Upper lobe of left lung (tissue), 6 donors: ENCODE data around the gene GNPAT. TPM values are rescaled to one million over a fixed set of nuclear protein-coding genes. Genes with fewer than 3 reads are reported as not detected.

ENCODE experiments used
- ATAC-seq, 2 donors: fragments of 200-7000 bp; cut with Tn5 transposase; one replicate each; pipeline ENCODE4 v1.9.1; 2022; ENCODE audit warnings: mild to moderate bottlenecking in 2 of 2, moderate library complexity in 2 of 2; ENCODE audit not compliant: low FRiP score in 2 of 2
- DNase-seq, 2 donors: peaks; one replicate each; pipeline ENCODE4 v3.0.0-alpha.2; 2019 to 2020
- H3K27ac ChIP-seq, 4 donors: fragments of 200-600 bp; sonication (generic); one replicate each; pipeline ENCODE4 v1.5.1; 2016 to 2019
- H3K27me3 ChIP-seq, 4 donors: fragments of 200-600 bp; sonication (generic); one replicate each; pipeline ENCODE4 v1.5.1; 2017 to 2019
- H3K36me3 ChIP-seq, 4 donors: fragments of 200-600 bp; sonication (generic); one replicate each; pipeline ENCODE4 v1.5.1; 2016 to 2019
- H3K4me1 ChIP-seq, 4 donors: fragments of 200-600 bp; sonication (generic); one replicate each; pipeline ENCODE4 v1.5.1; 2018 to 2019
- H3K4me3 ChIP-seq, 4 donors: fragments of 200-600 bp; sonication (generic); one replicate each; pipeline ENCODE4 v1.5.1; 2017 to 2019; ENCODE audit warnings: mild to moderate bottlenecking in 2 of 4, moderate library complexity in 1 of 4
- H3K9me3 ChIP-seq, 4 donors: fragments of 200-600 bp; sonication (generic); one replicate each; pipeline ENCODE4 v1.5.1; 2018 to 2019
- CTCF ChIP-seq, 6 experiments: fragments of 450-650 bp in 4 of 6; fragments of 200-600 bp in 2 of 6; sonication (generic) in 2 of 6; IDR thresholded peaks; one replicate each; pipeline ENCODE4 v1.5.1; 2016 to 2019; ENCODE audit warnings: antibody characterized with exemption in 6 of 6
- EP300 ChIP-seq, 4 donors: sonication (generic); formaldehyde crosslinking; IDR thresholded peaks; one replicate each; pipeline ENCODE4 v1.5.1; 2017; ENCODE audit warnings: antibody characterized with exemption in 4 of 4, control low read depth in 2 of 4
- POLR2A ChIP-seq, 4 donors: fragments of 450-650 bp; IDR thresholded peaks; one replicate each; pipeline ENCODE4 v1.5.1; 2016 to 2017; ENCODE audit warnings: antibody characterized with exemption in 4 of 4, mild to moderate bottlenecking in 2 of 4
- POLR2AphosphoS5 ChIP-seq, 2 donors: sonication (generic); formaldehyde crosslinking; IDR thresholded peaks; one replicate each; pipeline ENCODE4 v1.5.1; 2017; ENCODE audit warnings: antibody characterized with exemption in 2 of 2
- WGBS, 2 donors: methylation state at CpG; one replicate each; pipeline ENCODE4 v1.1.5; 2017 to 2018; 5-methylcytosine and 5-hydroxymethylcytosine counted together
- total RNA-seq, 6 donors: library from RNA; depleted of rRNA in 4 of 6; stranded (reverse); fragments of >200 nt in 4 of 6; gene quantifications; one replicate each; pipeline versions ENCODE4 v1.1.0 to v1.2.1, GENCODE V29; 2016 to 2021
- donor health status: DM: no; HTN: no; CAD: no; lungs with moderate emphysema.
- donor health status: DM: no; HTN: yes; CAD: no; lungs with severe emphysema.

Gene GNPAT
- total RNA-seq, 6 donors from 2014 or later = 14.0 to 65.0 (median 30.5) TPM

GRCh38 chr1:231200388-231201031, 40.5 kb upstream of the GNPAT start:
- no peaks in the 10 kb centered on the region for H3K4me1 ChIP-seq
- WGBS, 2 donors = 59 to 61% methylated on average over 8 of the region's 8 CpGs
- DNase-seq (no peak), ATAC-seq (no peak)
- TF ChIP-seq EP300 (IDR thresholded peaks at IDR 0.05) = no peak
- TF ChIP-seq CTCF (IDR thresholded peaks at IDR 0.05) = no peak
- TF ChIP-seq POLR2AphosphoS5 (IDR thresholded peaks at IDR 0.05) = no peak
- TF ChIP-seq POLR2A (IDR thresholded peaks at IDR 0.05) = no peak
- H3K27me3 ChIP-seq = no peaks in the 10 kb centered on the region
- H3K27ac ChIP-seq = no peak overlapping the region
- H3K9me3 ChIP-seq = no peaks in the 10 kb centered on the region
- H3K36me3 ChIP-seq = no peaks in the 10 kb centered on the region
- H3K4me3 ChIP-seq = no peak overlapping the region

- H3K9me3 ChIP-seq = no peaks in the 10 kb centered on the region
- DNase-seq (no peak), ATAC-seq (no peak)
- H3K27me3 ChIP-seq = no peaks in the 10 kb centered on the region
- H3K4me1 ChIP-seq = no peaks in the 10 kb centered on the region
- H3K36me3 ChIP-seq = no peaks in the 10 kb centered on the region
- 65 to 79% methylated on average over 10 to 16 of the region's 16 CpGs for whole genome bisulfite sequencing, 2 donors
- no peak overlapping the region for H3K4me3 ChIP-seq
- TF ChIP-seq POLR2A (IDR thresholded peaks at IDR 0.05) (no peak), EP300 (IDR thresholded peaks at IDR 0.05) (no peak), POLR2AphosphoS5 (IDR thresholded peaks at IDR 0.05) (no peak), CTCF (IDR thresholded peaks at IDR 0.05) (no peak)
- H3K27ac ChIP-seq = no peak overlapping the region
These were observed 39.5 kb upstream of the GNPAT start for GRCh38 chr1:231201375-231201978.

- no peak overlapping the region for H3K27ac ChIP-seq
- no peaks in the 10 kb centered on the region for H3K27me3 ChIP-seq
- no peak for DNase-seq
- H3K9me3 ChIP-seq = no peaks in the 10 kb centered on the region
- H3K36me3 ChIP-seq = no peaks in the 10 kb centered on the region
- no peak for ATAC-seq
- no peaks in the 10 kb centered on the region for H3K4me1 ChIP-seq
- no peak overlapping the region for H3K4me3 ChIP-seq
- 55 to 67% methylated on average over 5 of the region's 5 CpGs for WGBS, 2 donors
- TF ChIP-seq POLR2AphosphoS5 (IDR thresholded peaks at IDR 0.05) (no peak), CTCF (IDR thresholded peaks at IDR 0.05) (no peak), EP300 (IDR thresholded peaks at IDR 0.05) (no peak), POLR2A (IDR thresholded peaks at IDR 0.05) (no peak)
These were observed 38.9 kb upstream of the GNPAT start for GRCh38 chr1:231201979-231202633.

GRCh38 chr1:231203259-231204057, 37.6 kb upstream of the GNPAT start:
- DNase-seq (peak in 1 of 2 donors; percentile 65), ATAC-seq (peak in 1 of 2 donors; percentile 13)
- H3K36me3 ChIP-seq = no peaks in the 10 kb centered on the region
- TF ChIP-seq CTCF (IDR thresholded peaks at IDR 0.05) = no peak
- TF ChIP-seq POLR2AphosphoS5 (IDR thresholded peaks at IDR 0.05) = no peak
- TF ChIP-seq EP300 (IDR thresholded peaks at IDR 0.05) = no peak
- TF ChIP-seq POLR2A (IDR thresholded peaks at IDR 0.05) = no peak
- no peaks in the 10 kb centered on the region for H3K9me3 ChIP-seq
- no peaks in the 10 kb centered on the region for H3K27me3 ChIP-seq
- no peaks in the 10 kb centered on the region for H3K4me1 ChIP-seq
- H3K27ac ChIP-seq = no peak overlapping the region
- H3K4me3 ChIP-seq = no peak overlapping the region
- WGBS, 2 donors = 88 to 96% methylated on average over 3 to 14 of the region's 21 CpGs
